GM04504 (cell line): ENCODE data around the gene SUSD6.
A peak's percentile ranks its signal among the peaks of the same experiment; 100 is the strongest.
"Not testable (repeated sequence)": the region's sequence is repeated elsewhere in the genome, so short reads cannot be mapped to it uniquely, and the experiment has no call there.

Source experiments
- DNase-seq: peaks from one replicate; pipeline ENCODE4 v3.0.0-alpha.2; 2012; ENCODE audit warnings: low read depth

Gene SUSD6

GRCh38 chr14:69591317-69591716 is 20.1 kb upstream of the SUSD6 start:
- no peak for DNase-seq

DNA sequence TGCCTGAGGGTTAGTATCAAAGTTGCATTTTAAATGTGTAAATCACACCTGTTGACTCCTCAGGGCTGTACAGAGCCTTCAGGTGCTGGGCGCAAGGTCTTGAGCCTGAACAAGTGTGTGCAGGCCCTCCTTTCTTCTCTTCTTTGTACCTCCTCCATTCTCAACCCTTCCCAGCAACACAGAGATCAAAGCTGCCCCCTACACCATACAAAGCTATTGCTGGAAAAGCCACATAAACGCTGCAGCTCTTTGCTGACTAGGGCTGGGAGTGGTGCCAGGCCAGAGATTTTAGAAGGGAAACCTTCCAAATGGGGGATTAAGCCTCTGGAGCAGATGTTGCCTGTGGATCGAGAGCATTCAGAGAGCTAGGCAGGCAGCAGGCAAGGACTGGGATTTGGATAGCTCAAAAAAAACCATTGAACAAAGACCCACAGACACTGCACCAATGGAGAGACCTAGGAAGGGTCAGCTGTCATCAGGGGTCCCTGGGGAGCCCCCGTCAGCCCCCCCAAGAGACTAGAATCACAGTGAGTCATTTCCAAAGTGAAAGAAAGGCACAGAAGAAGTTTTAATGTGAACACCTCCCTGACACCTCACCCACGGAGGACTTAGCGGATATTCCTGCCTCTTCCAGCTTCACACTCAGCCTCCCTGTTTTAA is 18.2 kb upstream of the SUSD6 start:
- DNase-seq: peak; percentile 44

GRCh38 chr14:69594846-69595245 is 16.6 kb upstream of the SUSD6 start:
- no peak for DNase-seq

GRCh38 chr14:69595336-69595735 is 16.1 kb upstream of the SUSD6 start:
- DNase-seq: no peak

GRCh38 chr14:69599431-69599830 is 12.0 kb upstream of the SUSD6 start:
- not testable (repeated sequence) for DNase-seq

DNA sequence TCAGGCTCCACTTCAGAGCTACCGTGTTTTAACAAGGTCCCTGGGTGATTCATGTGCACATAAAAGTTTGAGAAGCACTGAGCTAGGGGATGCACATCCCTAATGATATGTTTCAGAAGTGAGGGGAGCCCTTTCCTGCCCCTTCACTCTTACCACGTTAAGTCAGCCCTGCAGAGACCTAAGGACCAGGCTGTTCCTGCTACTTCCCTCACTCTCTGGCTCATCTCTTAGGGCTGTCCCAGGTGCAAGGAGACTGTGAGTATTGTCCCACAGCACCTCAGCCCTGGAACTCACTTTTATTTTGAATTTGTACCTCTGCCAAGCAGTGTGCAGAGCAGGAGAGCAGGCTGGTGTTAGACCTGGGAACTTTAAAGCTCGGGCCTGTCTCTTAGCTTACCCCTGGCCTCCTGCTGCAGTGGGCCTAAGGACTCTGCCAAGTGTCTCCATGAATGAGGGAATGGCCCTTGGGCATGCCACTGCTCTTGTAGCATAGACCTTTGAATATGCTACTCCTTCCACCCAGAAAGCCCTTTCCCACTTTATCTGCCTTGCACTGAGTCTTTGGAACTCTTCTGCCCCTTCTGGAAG is 11.0 kb upstream of the SUSD6 start:
- no peak for DNase-seq

DNA sequence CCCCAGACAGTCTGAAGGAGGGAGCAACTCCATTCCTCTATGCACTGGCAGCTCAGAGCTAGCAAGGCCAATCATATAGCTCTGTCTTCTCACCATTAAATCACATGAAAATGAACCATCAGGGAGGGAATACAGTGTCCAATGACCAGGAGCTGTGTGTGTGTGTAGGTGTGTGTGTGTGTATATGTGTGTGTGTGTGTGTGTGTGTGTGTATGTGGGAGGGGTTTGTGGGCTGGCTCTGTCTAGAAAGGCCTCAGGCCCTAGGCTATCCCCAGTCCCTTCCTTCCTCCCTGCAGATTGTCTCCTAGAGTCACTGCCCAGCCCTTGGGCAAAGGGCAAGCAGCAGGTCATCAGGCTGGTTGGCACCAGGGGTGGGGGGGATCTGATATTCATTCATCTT is 5.7 kb upstream of the SUSD6 start:
- DNase-seq: no peak

DNA sequence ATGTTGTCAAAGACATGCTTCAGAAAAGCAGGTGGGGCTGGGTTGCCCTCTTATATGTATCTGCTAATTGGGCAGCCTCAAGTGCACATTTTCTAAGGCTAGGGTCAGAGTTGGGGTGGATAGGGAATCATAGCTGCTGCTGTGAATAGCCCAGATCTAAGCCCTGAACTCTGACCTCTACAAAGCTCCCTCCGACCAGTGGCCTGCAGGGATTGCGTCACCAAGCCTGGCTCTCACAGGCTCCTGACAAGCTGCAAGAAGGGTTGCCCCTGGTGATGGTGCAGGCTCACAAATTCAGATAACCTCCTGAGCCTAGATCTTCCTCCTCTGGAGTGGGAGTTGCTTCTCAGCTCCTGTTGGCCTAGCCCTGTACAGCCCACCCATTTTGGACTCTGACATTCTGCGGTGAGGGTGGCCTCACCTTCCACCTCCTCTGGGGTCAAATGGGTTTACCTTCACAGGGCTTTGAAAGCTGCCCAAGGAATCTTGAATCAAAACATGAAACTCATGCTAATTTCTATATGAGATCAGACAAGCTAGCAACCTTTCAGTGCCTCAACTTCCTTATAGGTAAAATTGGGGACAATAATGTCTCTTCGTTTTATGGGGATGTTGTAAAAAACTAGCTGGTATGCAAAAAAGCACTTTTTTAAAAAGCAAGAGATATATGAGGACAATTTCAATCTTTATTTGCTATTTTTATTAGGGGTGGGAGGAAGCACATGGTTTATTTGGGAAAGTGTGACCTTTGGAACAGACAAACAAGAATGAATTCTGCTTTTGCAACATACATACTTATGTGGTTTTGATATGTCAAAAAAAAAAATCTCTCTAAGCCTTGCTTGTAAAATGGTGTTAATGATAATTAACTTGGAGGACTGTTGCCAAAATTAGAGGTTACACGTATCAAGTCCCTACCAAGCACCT is 4.9 kb upstream of the SUSD6 start:
- DNase-seq: no peak

DNA sequence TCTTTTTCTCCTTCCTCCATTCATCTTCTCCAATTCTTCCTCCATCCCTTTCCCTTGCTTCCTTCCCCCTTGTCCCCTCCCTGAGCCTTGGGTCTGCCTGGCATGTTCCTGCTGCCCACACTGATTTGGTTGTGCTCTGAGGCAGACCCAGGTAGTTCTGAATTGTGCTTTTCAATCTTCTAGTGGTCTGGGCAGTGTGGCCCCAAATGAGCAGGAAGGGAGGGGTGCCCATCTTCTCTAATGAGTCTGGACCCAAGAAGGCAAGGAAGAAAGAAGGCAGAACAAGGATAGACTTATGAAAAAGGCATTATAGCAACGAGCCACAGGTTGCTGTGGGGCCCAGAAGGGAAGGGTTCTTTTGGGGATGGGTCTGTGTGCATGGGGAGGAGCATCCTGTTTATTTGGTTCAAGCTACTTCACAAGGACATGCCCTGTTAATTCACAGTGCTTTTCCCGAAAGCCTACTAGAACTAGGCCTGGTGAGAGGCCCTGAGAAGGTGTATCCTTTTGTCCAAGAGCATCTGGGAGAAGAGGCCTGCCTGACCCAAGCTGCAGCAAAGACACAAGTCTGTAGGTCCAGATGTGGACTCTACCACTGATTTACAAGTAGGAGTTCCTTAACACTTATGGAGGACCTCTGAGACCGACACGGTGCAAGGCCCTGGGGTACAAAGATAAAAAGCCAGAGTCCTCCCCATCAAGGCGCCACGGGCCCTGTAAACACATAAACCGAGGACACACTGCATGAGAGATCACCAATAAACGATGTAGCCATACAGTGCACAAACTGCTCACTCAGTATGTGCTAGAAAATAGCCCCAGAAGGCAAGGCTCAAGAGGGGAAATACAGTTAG is 1.1 kb upstream of the SUSD6 start:
- no peak for DNase-seq

GRCh38 chr14:69610874-69611171 is 573 bp upstream of the SUSD6 start:
- DNase-seq: no peak

- no peak for DNase-seq
Measured at GRCh38 chr14:69612014-69612782, 802 bp downstream of the SUSD6 start.

- DNase-seq: no peak
Measured at GRCh38 chr14:69612783-69613130, 1.4 kb downstream of the SUSD6 start.

GRCh38 chr14:69613312-69614073 is 2.1 kb downstream of the SUSD6 start:
- no peak for DNase-seq

- DNase-seq: no peak
Measured at GRCh38 chr14:69614592-69614991, 3.2 kb downstream of the SUSD6 start.

- DNase-seq: no peak
Measured at GRCh38 chr14:69615121-69615495, 3.7 kb downstream of the SUSD6 start.

DNA sequence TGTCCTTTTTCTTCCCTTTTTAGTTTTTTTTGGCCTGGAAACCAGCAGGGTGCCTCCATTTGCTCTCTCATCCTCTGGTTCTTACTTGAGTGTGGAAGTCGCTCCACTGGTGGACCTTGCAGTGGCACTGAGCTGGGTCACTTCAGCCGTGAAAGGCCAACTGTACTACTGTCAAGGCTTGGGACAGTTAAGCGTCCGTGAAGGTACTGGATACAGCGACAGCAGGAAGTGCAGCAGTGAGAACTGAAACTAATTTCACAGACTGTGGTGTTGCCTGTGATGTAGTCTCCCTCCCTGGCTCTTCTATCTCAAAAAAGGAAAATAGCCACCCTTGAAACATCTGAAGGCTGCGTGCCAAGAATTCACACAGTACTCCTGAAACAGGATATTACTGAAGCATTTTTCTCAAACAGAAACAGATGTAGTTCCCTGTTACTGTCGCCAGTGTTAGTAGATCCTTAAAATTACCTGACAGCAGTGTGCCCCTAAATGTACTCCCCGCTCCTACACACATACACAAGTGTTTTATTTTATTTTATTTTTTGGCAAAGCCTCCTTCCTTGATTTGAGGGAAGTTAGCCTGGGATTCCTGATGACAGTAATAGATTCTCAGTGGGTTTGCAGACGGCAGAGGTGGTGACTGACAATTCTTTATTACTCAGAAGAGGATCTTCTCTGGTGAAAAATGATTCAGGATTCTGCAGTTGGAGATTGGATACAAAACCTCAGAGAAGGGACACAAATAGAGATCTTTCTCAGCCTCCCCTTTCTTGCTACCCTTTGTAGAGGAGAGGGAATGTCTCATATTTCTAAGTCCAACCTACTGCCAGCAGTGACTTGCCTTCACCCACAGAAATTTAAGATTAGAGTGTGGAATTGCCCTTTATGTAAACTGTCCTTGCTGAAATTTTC is 4.4 kb downstream of the SUSD6 start:
- peak; percentile 75 for DNase-seq

DNA sequence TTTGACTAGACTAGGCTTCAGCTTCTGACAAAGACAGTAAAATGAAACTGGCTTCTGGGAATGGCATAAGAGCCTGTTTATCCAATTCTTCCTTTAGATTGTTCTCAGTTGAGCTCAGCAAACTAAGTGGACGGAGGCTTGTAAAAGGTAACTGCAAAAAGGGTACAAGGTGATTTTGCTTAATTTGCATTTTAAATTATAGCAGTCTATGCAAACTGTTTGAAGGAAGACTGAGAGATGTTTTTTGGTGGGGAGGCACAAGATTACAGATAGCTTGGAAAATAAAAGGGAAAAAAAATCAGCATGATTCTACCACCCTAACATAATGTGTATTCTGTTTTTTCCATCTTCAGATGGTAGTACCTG is 5.0 kb downstream of the SUSD6 start:
- no peak for DNase-seq

GRCh38 chr14:69617796-69618195 is 6.4 kb downstream of the SUSD6 start:
- no peak for DNase-seq

- no peak for DNase-seq
Measured at GRCh38 chr14:69619012-69619411, 7.6 kb downstream of the SUSD6 start.

GRCh38 chr14:69620211-69620611 is 8.8 kb downstream of the SUSD6 start:
- DNase-seq: no peak
